CD4-positive, alpha-beta T cell (primary cell): ENCODE data around the gene GNA12. TPM values are rescaled to one million over a fixed set of nuclear protein-coding genes. Genes with fewer than 3 reads are reported as not detected.
"Not testable (repeated sequence)": the region's sequence is repeated elsewhere in the genome, so short reads cannot be mapped to it uniquely, and the experiment has no call there.

Source experiments
- ATAC-seq: fragments of 200-7000 bp; cut with Tn5 transposase; one replicate; pipeline ENCODE4 v1.10.0; 2022; ENCODE audit warnings: mild to moderate bottlenecking; ENCODE audit not compliant: poor library complexity
- CTCF ChIA-PET: fragments of 350-600 bp; sonication (Branson Sonifier 250); formaldehyde crosslinking; loops from one replicate; lab custom pipeline; 2021; ENCODE audit warnings: antibody characterized with exemption, inconsistent platforms; lab: Charles Lee
- POLR2A ChIA-PET: fragments of 350-600 bp; sonication (Branson Sonifier 250); formaldehyde crosslinking; loops from one replicate; lab custom pipeline; 2021; ENCODE audit warnings: antibody characterized with exemption, inconsistent platforms; lab: Charles Lee
- DNase-seq, 14 experiments: peaks; one replicate each; pipeline ENCODE4 v3.0.0-alpha.2; 2013 to 2020; ENCODE audit warnings: mixed read lengths in 2 of 14
- H3K27ac ChIP-seq, 2 donors: one replicate each; pipeline versions ENCODE4 v1.5.1 to v1.7.0; 2013; ENCODE audit warnings: low read length in 2 of 2, low read depth in 1 of 2, mild to moderate bottlenecking in 1 of 2
- H3K27me3 ChIP-seq, 2 experiments: 1 replicate in 1 of 2; 2 replicates in 1 of 2; pipeline versions ENCODE4 v1.6.1 to v1.7.0; 2013; ENCODE audit warnings: low read length in 2 of 2, control low read depth in 1 of 2, mild to moderate bottlenecking in 1 of 2, moderate library complexity in 1 of 2; ENCODE audit not compliant: insufficient read depth in 2 of 2, control insufficient read depth in 1 of 2
- H3K36me3 ChIP-seq: one replicate; pipeline ENCODE4 v1.6.1; 2013; ENCODE audit warnings: low read length, control low read depth; ENCODE audit not compliant: insufficient read depth
- H3K4me1 ChIP-seq: one replicate; pipeline ENCODE4 v1.6.1; 2013; ENCODE audit warnings: low read length, control low read depth; ENCODE audit not compliant: insufficient read depth
- H3K4me3 ChIP-seq: one replicate; pipeline ENCODE4 v1.5.1; 2013; ENCODE audit warnings: mild to moderate bottlenecking, low read length, moderate library complexity
- H3K9me3 ChIP-seq, 2 experiments: 1 replicate in 1 of 2; 2 replicates in 1 of 2; pipeline versions ENCODE4 v1.6.1 to v1.7.0; 2013; ENCODE audit warnings: low read length in 2 of 2, mild to moderate bottlenecking in 2 of 2, control low read depth in 1 of 2, moderate library complexity in 1 of 2; ENCODE audit not compliant: control insufficient read depth in 1 of 2, insufficient read depth in 1 of 2
- H3K27ac Mint-ChIP-seq: one replicate; pipeline ENCODE4 v1.8.0; 2020; ENCODE audit warnings: mixed read lengths
- H3K27me3 Mint-ChIP-seq: one replicate; pipeline ENCODE4 v1.8.0; 2021; ENCODE audit warnings: mixed read lengths
- H3K36me3 Mint-ChIP-seq: one replicate; pipeline ENCODE4 v1.8.0; 2021; ENCODE audit warnings: low read depth, mixed read lengths
- H3K4me1 Mint-ChIP-seq: one replicate; pipeline ENCODE4 v1.8.0; 2021; ENCODE audit warnings: low read depth, mixed read lengths
- H3K4me3 Mint-ChIP-seq: one replicate; pipeline ENCODE4 v1.8.0; 2020; ENCODE audit warnings: mild to moderate bottlenecking, mixed read lengths
- H3K9me3 Mint-ChIP-seq: one replicate; pipeline ENCODE4 v1.8.0; 2020; ENCODE audit warnings: mixed read lengths
- CTCF ChIP-seq: fragments of 200-600 bp; IDR thresholded peaks from one replicate; pipeline ENCODE4 v1.8.0; 2022; ENCODE audit warnings: antibody characterized with exemption, mild to moderate bottlenecking
- intact Hi-C, 2 experiments: fragments of 100-400 bp; cut with DNase I in 1 of 2; cut with micrococcal nuclease in 1 of 2; formaldehyde crosslinking; loops; one replicate each; pipeline versions ENCODE4 v1.15.1 to v1.9.0; 2023 to 2025; cut with DNase I, micrococcal nuclease
- total RNA-seq, 174 experiments: library from RNA in 2 of 174; stranded (reverse) in 2 of 174; gene quantifications; one replicate each; pipeline ENCODE4 v1.2.3 and lab custom pipeline; 2021 to 2026

Gene GNA12
- total RNA-seq, 2 experiments from 2014 or later, result 16.0 to 16.1 TPM

DNA sequence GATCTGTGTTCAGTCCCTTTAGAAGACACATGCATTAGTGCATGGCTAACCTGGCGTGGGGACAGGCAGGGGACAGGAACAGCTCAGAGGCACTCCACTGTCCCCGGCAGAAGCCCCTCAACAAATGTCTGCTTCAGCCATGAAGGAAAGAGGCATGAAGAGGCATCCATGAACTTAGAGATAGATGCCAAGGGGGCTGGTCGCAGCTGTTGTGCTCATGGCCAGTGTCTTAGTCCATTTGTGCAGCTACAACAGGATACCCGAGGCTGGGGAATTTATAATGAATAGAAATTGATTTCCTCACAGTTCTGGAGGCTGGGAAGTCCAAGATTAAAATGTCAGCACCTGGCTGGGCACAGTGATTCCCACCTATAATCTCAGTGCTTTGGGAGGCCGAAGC is 14.5 kb upstream of the GNA12 start:
- Mint-ChIP-seq H3K9me3 (no peaks in the 10 kb centered on the region), H3K27me3 (no peaks in the 10 kb centered on the region), H3K27ac (no peak overlapping the region), H3K36me3 (peaks cover 16% of the 10 kb centered on the region), H3K4me1 (peaks cover 6% of the 10 kb centered on the region), H3K4me3 (no peak overlapping the region)
- ATAC-seq, result no peak
- H3K4me3 ChIP-seq, result no peak overlapping the region
- H3K36me3 ChIP-seq, result no peaks in the 10 kb centered on the region
- intact Hi-C loops, result no loop called here
- no peak for TF ChIP-seq CTCF
- CTCF ChIA-PET, result no interaction called here
- POLR2A ChIA-PET, result no interaction called here
- no peak for DNase-seq
- peaks cover 13% of the 10 kb centered on the region for H3K4me1 ChIP-seq
- H3K9me3 ChIP-seq, result no peaks in the 10 kb centered on the region
- H3K27ac ChIP-seq, result no peak overlapping the region
- H3K27me3 ChIP-seq, result no peaks in the 10 kb centered on the region

GRCh38 chr7:2856388-2857169 is 12.5 kb upstream of the GNA12 start:
- DNase-seq, result no peak
- no peak for ATAC-seq
- H3K27ac Mint-ChIP-seq, result no peak overlapping the region
- no peak for TF ChIP-seq CTCF
- Histone ChIP-seq H3K27me3 (no peaks in the 10 kb centered on the region), H3K4me1 (peaks cover 3% of the 10 kb centered on the region), H3K4me3 (no peak overlapping the region), H3K36me3 (no peaks in the 10 kb centered on the region), H3K27ac (no peak overlapping the region), H3K9me3 (no peaks in the 10 kb centered on the region)
- peaks cover 5% of the 10 kb centered on the region for H3K4me1 Mint-ChIP-seq
- no peaks in the 10 kb centered on the region for H3K9me3 Mint-ChIP-seq
- ChIA-PET CTCF (no interaction called here), POLR2A (no interaction called here)
- peaks cover 16% of the 10 kb centered on the region for H3K36me3 Mint-ChIP-seq
- no peak overlapping the region for H3K4me3 Mint-ChIP-seq
- H3K27me3 Mint-ChIP-seq, result no peaks in the 10 kb centered on the region
- intact Hi-C loops, result no loop called here

DNA sequence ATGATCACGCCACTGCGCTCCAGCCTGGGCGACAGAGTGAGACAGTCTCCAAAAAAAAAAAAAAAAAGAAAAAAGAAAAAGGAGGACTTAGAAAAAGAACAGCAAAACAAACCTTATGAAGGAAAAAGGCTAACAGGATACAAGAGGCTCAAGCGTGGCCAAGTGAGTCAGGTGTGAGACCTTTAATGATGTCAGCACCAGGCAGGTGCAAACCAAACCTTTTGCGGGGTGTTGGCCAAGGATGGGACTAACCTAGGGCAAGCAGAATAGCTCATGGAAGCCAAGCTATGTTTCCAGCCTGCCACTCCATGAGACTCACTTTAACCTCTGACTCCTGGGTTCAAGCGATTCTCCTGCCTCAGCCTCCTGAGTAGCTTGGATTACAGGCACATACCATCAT is 11.3 kb upstream of the GNA12 start:
- H3K4me3 ChIP-seq, result no peak overlapping the region
- Mint-ChIP-seq H3K4me1 (peaks cover 11% of the 10 kb centered on the region), H3K36me3 (peaks cover 11% of the 10 kb centered on the region), H3K4me3 (no peak overlapping the region), H3K27ac (no peak overlapping the region), H3K27me3 (no peaks in the 10 kb centered on the region), H3K9me3 (no peaks in the 10 kb centered on the region)
- POLR2A ChIA-PET, result interaction anchor here (0.6 kb wide), 1 partner anchor 315 kb away, joined by 3 read pairs; no protein-coding TSS in a partner anchor
- ATAC-seq (no peak), DNase-seq (no peak)
- peaks cover 4% of the 10 kb centered on the region for H3K4me1 ChIP-seq
- H3K9me3 ChIP-seq, result no peaks in the 10 kb centered on the region
- no peaks in the 10 kb centered on the region for H3K36me3 ChIP-seq
- no peaks in the 10 kb centered on the region for H3K27me3 ChIP-seq
- intact Hi-C loops, result no loop called here
- TF ChIP-seq CTCF, result no peak
- H3K27ac ChIP-seq, result no peak overlapping the region
- CTCF ChIA-PET, result interaction anchor here (0.7 kb wide), 1 partner anchor 138 kb away, joined by 3 read pairs; no protein-coding TSS in a partner anchor

GRCh38 chr7:2853552-2853951 is 9.4 kb upstream of the GNA12 start:
- H3K36me3 ChIP-seq, H3K27me3 Mint-ChIP-seq, intact Hi-C loops, H3K4me3 Mint-ChIP-seq, H3K27ac Mint-ChIP-seq, ATAC-seq, H3K4me3 ChIP-seq, POLR2A ChIA-PET, H3K9me3 ChIP-seq, CTCF ChIA-PET, DNase-seq, H3K4me1 ChIP-seq, H3K27me3 ChIP-seq, H3K9me3 Mint-ChIP-seq, H3K36me3 Mint-ChIP-seq, H3K27ac ChIP-seq: not testable (repeated sequence)
- H3K4me1 Mint-ChIP-seq, result peaks cover 11% of the 10 kb centered on the region
